ENCODE data around the gene TMUB2. TPM values are rescaled to one million over a fixed set of nuclear protein-coding genes. Genes with fewer than 3 reads are reported as not detected.
"Not testable (repeated sequence)": the region's sequence is repeated elsewhere in the genome, so short reads cannot be mapped to it uniquely, and the experiment has no call there.

The TMUB2 gene
- total RNA-seq, 2 donors from 2014 or later = 42.9 to 67.2 TPM

DNA sequence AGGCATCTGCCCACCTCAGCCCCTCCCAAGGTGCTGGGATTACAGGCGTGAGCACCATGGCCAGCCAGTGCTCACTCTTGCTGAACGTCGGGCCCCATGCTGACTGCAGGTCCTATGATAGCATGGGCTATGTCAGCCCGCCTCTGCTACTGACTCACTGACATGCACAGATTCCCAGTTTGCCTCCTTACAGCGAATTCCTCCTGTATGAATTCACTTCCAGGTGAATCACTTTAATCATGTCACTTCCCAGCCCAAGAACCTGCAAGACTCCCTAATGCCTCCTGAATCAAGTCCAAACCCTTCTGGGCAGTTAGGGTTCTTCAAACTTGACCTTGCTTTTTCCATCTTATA, 48.8 kb downstream of the TMUB2 start:
- intact Hi-C loops (cut with DNase I) = no loop called here
- H3K9me3 ChIP-seq = no peaks in the 10 kb centered on the region
- no peak for DNase-seq (ENCODE audit: low spot score)
- no peaks in the 10 kb centered on the region for H3K27me3 ChIP-seq (replicated peaks; ENCODE audit: insufficient read depth)
- TF ChIP-seq, protein P1, sequence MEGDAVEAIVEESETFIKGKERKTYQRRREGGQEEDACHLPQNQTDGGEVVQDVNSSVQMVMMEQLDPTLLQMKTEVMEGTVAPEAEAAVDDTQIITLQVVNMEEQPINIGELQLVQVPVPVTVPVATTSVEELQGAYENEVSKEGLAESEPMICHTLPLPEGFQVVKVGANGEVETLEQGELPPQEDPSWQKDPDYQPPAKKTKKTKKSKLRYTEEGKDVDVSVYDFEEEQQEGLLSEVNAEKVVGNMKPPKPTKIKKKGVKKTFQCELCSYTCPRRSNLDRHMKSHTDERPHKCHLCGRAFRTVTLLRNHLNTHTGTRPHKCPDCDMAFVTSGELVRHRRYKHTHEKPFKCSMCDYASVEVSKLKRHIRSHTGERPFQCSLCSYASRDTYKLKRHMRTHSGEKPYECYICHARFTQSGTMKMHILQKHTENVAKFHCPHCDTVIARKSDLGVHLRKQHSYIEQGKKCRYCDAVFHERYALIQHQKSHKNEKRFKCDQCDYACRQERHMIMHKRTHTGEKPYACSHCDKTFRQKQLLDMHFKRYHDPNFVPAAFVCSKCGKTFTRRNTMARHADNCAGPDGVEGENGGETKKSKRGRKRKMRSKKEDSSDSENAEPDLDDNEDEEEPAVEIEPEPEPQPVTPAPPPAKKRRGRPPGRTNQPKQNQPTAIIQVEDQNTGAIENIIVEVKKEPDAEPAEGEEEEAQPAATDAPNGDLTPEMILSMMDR (IDR thresholded peaks at IDR 0.05) = no peak
- no peak for TF ChIP-seq POLR2A (IDR thresholded peaks at IDR 0.05)
- TF ChIP-seq POLR2AphosphoS5 (IDR thresholded peaks at IDR 0.05) = no peak
- no peak overlapping the region for H3K27ac ChIP-seq
- H3K4me3 ChIP-seq = no peak overlapping the region
- no peaks in the 10 kb centered on the region for H3K36me3 ChIP-seq
- WGBS = 86% methylated on average over 4 of the region's 5 CpGs
- no peaks in the 10 kb centered on the region for H3K4me1 ChIP-seq (replicated peaks)

DNA sequence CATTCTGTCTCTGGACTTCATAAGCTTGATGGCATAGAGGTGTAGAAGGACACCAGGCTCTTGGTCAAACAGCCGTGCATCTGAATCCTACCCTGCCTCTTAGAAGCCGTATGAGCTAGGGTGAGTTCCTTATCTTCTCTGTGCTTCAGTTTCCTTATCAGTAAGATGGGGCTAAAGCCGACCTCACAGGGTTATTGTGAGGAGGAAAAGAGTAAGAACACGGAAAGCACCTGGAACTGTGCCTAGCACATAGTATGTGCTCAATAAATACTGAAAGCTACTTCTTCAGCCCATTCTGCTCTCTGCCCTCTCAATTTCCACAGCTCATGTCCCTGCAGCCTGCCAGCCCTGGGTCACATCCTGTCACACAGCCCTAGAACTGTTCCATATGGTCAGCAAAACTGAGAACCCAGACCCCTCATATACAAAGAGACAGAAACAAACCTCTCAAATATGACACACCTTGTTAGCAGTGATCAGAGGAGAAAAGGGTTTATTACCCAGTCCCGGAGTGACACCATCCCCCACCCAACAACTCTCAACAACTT, 49.7 kb downstream of the TMUB2 start:
- no peaks in the 10 kb centered on the region for H3K27me3 ChIP-seq (replicated peaks; ENCODE audit: insufficient read depth)
- no peak overlapping the region for H3K4me3 ChIP-seq
- no peak overlapping the region for H3K27ac ChIP-seq
- no peaks in the 10 kb centered on the region for H3K9me3 ChIP-seq
- H3K4me1 ChIP-seq (replicated peaks) = no peaks in the 10 kb centered on the region
- H3K36me3 ChIP-seq = no peaks in the 10 kb centered on the region
- WGBS = 78% methylated on average over 5 of the region's 5 CpGs
- intact Hi-C loops (cut with DNase I) = no loop called here
- DNase-seq (ENCODE audit: low spot score) = no peak
- no peak for TF ChIP-seq POLR2AphosphoS5 (IDR thresholded peaks at IDR 0.05)

DNA sequence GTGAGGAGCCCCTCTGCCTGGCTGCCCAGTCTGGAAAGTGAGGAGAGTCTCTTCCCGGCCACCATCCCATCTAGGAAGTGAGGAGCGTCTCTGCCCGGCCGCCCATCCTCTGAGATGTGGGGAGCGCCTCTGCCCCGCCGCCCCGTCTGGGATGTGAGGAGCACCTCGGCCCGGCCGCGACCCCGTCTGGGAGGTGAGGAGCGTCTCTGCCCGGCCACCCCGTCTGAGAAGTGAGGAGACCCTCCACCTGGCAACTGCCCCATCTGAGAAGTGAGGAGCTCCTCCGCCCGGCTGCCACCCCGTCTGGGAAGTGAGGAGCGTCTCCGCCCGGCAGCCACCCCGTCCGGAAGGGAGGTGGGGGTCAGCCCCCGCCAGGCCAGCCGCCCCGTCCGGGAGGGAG, 51.1 kb downstream of the TMUB2 start:
- H3K27ac ChIP-seq; H3K9me3 ChIP-seq; H3K4me1 ChIP-seq (replicated peaks); DNase-seq (ENCODE audit: low spot score); H3K4me3 ChIP-seq; intact Hi-C loops (cut with DNase I); H3K36me3 ChIP-seq; H3K27me3 ChIP-seq (replicated peaks; ENCODE audit: insufficient read depth): not testable (repeated sequence)
- WGBS = 85% methylated on average over 27 of the region's 28 CpGs

DNA sequence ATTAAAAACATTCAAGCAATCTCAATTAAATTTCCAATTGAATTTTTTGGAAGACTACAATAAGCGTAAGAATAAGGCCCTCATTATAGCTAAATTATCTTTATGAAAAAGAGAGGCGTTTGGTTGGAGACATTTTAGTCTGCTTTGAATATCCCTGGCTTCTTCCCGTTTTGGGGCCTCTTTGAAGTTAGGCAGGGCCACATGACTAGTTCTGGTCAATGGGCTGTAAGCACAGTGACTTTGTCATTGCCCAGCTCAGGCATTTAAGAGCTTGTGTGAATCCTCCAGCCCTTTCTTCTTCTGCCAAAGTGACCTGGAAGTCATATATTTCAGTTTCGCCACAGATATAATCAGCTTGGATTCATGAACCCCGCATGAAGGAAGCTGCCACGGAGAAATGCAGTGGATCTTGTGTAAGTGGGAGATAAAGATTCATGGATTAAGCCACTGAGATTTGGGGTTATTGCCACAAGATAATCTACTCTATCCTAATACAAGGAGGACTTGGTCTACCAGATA, 54.4 kb downstream of the TMUB2 start:
- Histone ChIP-seq H3K4me3 (no peak overlapping the region), H3K36me3 (no peaks in the 10 kb centered on the region), H3K27ac (no peak overlapping the region), H3K9me3 (no peaks in the 10 kb centered on the region), H3K4me1 (replicated peaks) (no peaks in the 10 kb centered on the region), H3K27me3 (replicated peaks; ENCODE audit: insufficient read depth) (no peaks in the 10 kb centered on the region)
- intact Hi-C loops (cut with DNase I) = no loop called here
- TF ChIP-seq POLR2A (IDR thresholded peaks at IDR 0.05) = no peak
- TF ChIP-seq, protein P1 (IDR thresholded peaks at IDR 0.05) = no peak
- TF ChIP-seq POLR2AphosphoS5 (IDR thresholded peaks at IDR 0.05) = no peak
- DNase-seq (ENCODE audit: low spot score) = no peak
- 39% methylated on average over 6 of the region's 6 CpGs for WGBS

Small RNA genes lying within 50 kb of the gene (microRNA-seq; reads per million reads assigned to microRNA genes)
- 0.25 reads per million for gene MIR6782

Small RNA genes lying within 50 kb of the gene (small RNA-seq; reads per million reads assigned to genes)
- gene MIR6782 = 0 reads per million in 2 donors

Other genes with a start within 250 kb of the TMUB2 start
- not detected for gene PPY, start 244.5 kb upstream of the TMUB2 start, total RNA-seq
- not detected for gene PYY, start 233.0 kb upstream of the TMUB2 start, total RNA-seq
- gene NAGS, start 182.3 kb upstream of the TMUB2 start, total RNA-seq = 1 to 10 TPM; 3.1 to 3.8 TPM
- 10 to 100 TPM; 48.0 to 51.6 TPM for gene TMEM101, start 172.0 kb upstream of the TMUB2 start, total RNA-seq
- 10 to 100 TPM; 30.0 to 45.2 TPM for gene LSM12, start 120.3 kb upstream of the TMUB2 start, total RNA-seq
- 10 to 100 TPM; 68.9 to 84.8 TPM for gene G6PC3, start 116.2 kb upstream of the TMUB2 start, total RNA-seq
- 100 to 1,000 TPM in 1 of 2 donors, 10 to 100 TPM in 1; 71.2 to 145 TPM for gene HDAC5, start 63.3 kb upstream of the TMUB2 start, total RNA-seq
- gene HROB, start 45.0 kb upstream of the TMUB2 start, total RNA-seq = 1 to 10 TPM; 1.4 to 8.1 TPM
- 1 to 10 TPM; 3.2 to 4.4 TPM for gene ASB16, start 16.3 kb upstream of the TMUB2 start, total RNA-seq
- gene ATXN7L3, start 12.9 kb downstream of the TMUB2 start, total RNA-seq = 10 to 100 TPM; 45.8 to 72.0 TPM
- 10 to 100 TPM; 73.4 to 77.2 TPM for gene UBTF, start 32.7 kb downstream of the TMUB2 start, total RNA-seq
- gene SLC4A1, start 81.2 kb downstream of the TMUB2 start, total RNA-seq = under 1 TPM in 1 of 2 donors, not detected in 1; 0.51 TPM
- 1 to 10 TPM in 1 of 2 donors, under 1 TPM in 1; 0.68 to 2.9 TPM for gene RUNDC3A, start 121.6 kb downstream of the TMUB2 start, total RNA-seq
- 100 to 1,000 TPM; 116 to 132 TPM for gene SLC25A39, start 137.9 kb downstream of the TMUB2 start, total RNA-seq
- gene GRN, start 158.3 kb downstream of the TMUB2 start, total RNA-seq = 100 to 1,000 TPM; 319 to 404 TPM
- 1 to 10 TPM; 1.8 to 6.1 TPM for gene FAM171A2, start 176.9 kb downstream of the TMUB2 start, total RNA-seq
- under 1 TPM; 0.27 to 0.68 TPM for gene ITGA2B, start 202.7 kb downstream of the TMUB2 start, total RNA-seq